SIG-M5 treated with dmso at 0.1 percent for 504 hours (cell line): ENCODE data around the gene IGHMBP2.
"Not testable (repeated sequence)": the region's sequence is repeated elsewhere in the genome, so short reads cannot be mapped to it uniquely, and the experiment has no call there.

Source experiments
- DNase-seq: peaks from one replicate; lab custom pipeline; 2025; ENCODE audit not compliant: unreplicated experiment; lab: John Stamatoyannopoulos, UW

The IGHMBP2 gene

GRCh38 chr11:68903288-68904247 lies at the start of gene IGHMBP2, which contains the start of gene MRPL21:
IGHMBP2 (plus strand) TSS chr11:68903891; CDS start chr11:68903953, 62 bp downstream.
MRPL21 (minus strand) TSS chr11:68903832; CDS start chr11:68903810, 22 bp downstream.
- DNase-seq = peak; percentile 65

GRCh38 chr11:68854273-68854958 lies 49.3 kb upstream of the IGHMBP2 start:
- no peak for DNase-seq

DNA sequence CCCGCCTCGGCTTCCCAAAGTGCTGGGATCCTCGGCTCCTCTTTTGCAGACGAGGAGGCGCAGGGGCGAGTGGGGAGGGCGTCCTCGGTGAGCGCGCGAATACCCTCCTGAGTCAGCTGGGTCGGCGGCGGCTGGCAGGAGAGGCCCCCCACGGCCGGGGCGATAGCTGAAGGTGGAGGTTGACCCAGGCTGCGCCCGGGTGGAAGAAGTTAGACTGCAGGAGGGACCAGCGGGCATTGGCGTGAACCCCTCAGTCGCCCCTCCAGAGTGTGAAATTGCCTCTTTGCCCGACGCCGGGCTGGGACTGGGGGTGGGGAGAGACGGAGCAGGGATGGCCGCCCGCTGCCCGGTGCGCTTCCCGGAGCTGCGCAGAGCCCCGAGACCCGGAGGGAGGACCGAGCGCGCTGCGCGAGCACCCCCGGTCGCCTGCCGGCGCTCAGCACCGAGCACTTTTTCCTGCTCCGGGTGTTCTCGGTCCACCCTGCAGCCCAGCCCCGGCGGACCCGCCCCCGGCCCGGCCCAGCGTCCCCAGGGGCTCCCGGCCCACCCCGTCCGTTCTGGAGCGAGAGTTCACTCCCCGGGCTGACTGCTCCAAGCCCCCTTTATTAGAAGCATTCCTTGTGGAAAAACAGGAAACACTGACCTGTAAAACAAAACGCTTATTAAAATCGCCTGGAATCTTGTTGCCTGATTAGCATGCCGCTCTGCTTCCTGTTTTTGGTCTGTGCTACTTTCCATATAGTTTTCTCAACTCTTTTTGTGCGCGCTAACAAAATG lies 48.3 kb upstream of the IGHMBP2 start:
- DNase-seq = peak; percentile 48

DNA sequence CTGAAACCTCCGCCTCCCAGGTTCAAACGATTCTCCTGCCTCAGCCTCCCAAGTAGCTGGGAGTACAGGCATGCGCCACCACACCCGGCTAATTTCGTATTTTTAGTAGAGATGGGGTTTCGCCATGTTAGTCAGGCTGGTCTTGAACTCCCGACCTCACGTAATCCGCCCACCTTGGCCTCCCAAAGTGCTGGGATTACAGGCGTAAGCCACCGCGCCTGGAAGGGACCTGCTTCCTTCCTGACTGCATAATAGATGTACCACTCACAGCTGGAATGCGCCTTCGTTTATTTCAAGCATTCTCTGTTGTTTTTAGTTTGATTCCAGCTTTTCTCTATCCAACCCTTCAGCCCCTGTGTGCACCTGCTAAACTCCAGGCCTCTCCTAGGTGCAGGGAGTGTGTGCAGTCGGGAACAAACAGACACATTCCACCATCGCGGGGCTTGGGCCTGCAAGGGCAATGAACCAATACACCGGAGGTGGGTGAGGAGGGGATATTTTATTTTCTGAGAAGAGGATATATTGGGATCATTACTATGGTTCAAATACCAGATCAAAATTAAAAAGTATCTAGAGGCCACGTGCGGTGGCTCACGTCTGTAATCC lies 47.2 kb upstream of the IGHMBP2 start:
- DNase-seq = not testable (repeated sequence)

DNA sequence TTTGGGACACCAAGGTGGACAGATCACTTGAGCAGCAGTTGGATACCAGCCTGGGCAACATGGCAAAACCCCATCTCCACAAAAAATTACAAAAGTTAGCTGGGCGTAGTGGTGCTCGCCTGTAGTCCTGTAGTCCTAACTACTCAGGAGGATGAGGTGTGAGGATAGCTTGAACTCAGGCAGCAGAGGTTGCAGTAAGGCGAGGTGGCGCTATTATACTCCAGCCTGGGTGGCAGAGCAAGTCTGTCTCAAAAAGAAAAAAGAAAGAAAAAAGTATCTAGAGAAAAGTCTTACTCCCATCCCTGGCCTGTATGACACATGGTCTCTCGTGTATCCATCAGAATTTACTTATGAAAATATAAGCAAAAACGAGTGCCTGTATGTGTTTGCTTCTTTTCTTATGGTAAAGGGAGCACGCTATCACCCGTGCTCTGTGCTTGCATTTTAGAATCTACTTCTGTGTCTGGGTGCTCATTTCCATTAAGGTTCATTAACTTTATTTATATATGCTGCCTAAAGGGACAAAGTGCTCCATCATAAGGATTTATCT lies 46.6 kb upstream of the IGHMBP2 start:
- DNase-seq = no peak

DNA sequence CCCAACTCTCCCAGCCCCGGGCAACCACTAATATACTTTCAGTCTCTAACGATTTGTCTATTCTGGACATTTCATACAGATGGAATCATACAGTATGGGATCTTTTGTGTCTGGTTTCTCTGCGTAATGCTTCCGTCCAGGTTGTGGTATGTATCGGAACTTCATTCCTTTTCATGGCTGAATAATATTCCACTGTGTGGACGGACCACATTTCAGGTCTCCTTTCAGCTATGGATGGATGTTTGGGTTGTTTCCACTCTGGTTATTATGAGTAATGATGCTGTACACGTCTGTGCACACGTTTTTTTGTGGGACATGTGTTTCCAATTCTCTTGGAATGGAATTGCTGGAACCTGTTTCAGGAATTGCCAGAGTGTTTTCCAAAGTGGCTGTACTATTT lies 44.6 kb upstream of the IGHMBP2 start:
- no peak for DNase-seq

DNA sequence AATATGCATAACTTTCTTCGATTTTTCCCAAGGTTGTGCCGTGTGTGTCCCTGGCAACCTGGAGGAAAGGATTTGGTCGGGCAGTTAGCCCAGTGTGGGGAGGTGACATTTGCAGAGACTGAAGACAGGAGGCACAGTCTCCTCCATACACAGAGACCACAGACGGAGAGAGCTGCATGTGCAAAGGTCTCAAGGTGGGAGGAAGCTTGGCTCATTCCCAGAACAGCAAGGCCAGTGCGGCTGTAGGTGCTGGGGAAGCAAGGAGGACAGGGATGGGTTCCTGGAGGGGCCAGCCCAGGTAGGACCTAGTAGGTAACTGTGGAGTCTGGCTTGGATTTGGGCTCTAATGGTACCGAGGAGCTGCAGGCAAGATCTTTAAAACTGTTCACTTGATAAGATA lies 41.3 kb upstream of the IGHMBP2 start:
- DNase-seq = no peak

- no peak for DNase-seq
Observed at GRCh38 chr11:68863553-68864265, 40.0 kb upstream of the IGHMBP2 start.

DNA sequence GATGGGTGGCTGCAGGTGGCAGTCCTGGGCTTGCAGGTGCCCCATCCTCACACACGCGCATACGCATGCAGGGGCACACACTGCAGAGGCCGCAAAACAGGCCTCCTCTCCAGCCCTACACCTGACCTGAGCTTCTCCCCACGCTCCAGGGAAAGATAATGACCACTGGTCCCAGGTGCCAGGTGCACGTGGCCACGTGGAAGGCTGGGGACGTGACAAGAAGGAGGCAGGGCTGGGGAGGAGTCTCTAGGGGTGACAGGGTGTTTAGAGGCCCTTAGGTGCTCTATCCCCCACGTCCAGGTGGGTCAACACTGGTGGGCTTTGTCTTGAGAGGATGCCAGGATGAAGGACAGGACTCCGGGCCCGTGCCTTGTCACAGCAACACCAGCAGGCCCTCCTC lies 38.5 kb upstream of the IGHMBP2 start:
- no peak for DNase-seq

- DNase-seq = no peak
Observed at GRCh38 chr11:68867066-68867465, 36.6 kb upstream of the IGHMBP2 start.

DNA sequence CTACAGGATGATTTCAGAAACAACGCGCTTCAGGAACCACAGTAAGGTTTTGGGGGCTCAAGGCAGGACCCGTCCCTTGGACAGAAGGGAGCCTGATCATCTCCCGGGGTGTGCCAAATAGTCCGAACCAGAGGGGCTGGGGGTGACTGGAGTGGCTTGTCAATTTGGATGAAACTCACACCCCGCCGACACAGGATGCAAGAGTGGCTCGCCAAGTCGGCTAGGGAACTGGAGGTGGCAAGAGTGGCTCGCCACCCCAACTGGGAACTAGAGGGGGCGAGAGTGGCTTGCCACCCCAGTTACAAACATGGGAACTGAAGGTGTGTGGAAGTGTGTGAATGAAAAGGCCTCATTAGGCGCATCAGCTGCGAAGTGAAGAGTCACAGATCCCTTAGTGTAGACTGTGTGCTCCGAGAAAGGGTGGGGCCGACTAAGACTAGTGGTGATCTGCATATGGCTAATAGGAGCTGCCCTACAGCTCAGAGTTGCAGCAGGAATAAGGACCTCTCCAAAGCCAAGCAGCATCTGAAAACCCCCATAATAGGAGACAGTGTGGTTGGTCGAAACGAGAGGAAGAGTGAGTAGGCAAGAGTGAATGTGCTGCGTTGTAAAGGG lies 35.4 kb upstream of the IGHMBP2 start:
- no peak for DNase-seq

DNA sequence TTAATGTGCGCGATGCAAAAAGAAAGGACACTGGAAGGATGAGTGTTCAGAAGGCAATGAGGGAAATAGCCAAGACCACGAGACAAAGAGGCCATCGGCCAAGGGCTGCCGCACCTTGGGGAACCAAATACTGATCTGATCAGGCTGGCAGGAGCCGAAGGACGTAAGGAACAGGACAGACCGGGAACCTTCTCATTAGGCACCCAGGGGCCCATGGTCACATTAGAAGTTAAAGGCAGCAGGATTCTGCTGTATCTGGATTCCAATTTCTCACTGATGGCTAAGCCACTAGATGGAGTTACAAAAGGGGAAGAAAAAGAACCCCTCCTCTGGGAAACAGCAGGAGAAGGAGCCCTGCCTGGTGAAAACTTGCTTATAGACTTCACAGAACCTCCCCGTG lies 33.2 kb upstream of the IGHMBP2 start:
- DNase-seq = peak; percentile 12

DNA sequence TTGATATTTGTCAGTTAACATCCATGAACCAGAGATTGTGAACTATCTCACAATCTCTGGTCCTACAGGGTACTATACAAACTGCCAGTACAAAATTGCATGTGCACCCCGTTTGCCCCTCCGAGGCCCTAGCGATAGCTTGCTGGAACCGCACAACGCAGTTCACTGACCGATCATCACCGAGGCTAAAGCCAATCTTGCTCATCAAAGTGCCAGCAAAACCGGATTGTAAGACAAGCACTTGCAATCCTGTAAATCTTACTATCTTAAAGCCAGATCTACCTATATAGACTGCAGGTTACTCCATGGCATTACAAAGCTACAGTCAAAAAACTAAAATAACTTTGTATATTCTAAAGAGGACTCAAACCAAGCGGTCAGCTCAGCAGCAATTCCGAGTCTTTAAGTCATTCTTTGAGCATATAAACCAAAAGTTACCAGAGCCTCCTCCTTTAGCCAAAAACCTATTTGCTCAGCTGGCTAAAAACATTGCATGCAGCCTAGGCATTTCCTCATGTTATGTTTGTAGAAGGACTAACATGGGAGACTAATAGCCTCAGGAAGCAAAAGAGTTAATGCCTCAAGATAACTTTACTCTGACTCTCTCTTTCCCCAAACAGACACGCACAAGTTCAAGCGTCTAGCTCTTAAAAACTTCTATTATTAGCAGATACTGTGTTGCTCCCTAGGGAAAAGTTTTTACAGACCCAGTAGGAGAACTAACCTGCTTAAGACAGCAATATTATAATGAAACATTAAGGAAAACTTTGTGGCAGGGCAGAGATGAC lies 31.3 kb upstream of the IGHMBP2 start:
- no peak for DNase-seq

GRCh38 chr11:68878022-68878421 lies 25.7 kb upstream of the IGHMBP2 start:
- DNase-seq = no peak

DNA sequence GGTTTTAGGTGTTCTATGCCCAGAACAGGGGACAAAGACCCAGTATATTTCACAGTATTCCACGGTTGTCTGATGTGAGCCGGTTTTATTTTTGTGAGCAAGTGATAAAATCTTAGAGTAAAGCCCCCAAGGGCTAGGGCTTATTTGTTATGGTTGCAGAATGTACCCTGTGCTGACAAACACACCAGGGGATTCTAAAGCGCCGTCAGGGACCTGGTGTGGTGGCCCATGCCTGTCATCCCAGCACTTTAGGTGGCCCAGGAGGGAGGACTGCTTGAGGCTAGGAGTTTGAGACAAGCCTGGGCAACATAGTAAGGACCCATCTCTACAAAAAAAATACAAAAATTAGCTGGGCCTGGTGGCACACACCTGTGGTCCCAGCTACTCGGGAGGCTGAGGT lies 22.8 kb upstream of the IGHMBP2 start:
- no peak for DNase-seq

DNA sequence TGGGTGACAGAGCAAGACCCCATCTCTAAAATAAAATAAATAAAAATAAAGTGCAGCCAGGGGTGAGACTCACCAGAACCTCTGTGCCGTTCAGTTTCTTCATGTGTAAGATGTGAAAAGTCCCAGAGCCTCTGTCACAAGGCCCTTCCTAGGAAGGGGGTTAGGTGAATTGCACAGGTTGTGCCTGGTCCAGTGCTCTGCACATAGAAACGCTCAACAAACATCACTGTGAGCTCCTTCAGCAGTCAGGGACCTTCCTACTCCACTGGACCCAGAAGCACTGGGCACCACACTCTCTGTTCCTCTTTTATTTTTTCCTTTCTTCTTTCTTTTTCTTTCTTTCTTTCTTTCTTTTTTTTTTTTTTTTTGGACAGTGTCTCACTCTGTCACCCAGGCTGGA lies 22.4 kb upstream of the IGHMBP2 start:
- no peak for DNase-seq

DNA sequence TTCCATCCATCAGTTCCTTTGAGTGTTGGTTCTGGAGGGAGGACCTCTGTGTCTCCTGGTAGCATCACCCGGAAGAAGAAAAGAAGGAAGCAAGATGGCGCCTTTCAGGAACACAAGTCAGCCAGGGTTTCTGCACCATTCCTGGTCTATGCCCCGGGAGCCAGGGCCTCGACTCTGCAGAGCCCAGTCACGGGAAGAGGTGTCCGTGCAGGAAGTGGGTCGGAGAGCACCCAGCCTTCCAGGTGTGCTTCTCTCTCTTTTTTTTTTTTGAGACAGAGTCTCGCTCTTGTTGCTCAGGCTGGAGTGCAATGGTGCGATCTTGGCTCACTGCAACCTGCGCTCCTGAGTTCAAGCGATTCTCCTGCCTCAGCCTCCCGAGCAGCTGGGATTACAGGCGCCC lies 21.3 kb upstream of the IGHMBP2 start:
- no peak for DNase-seq

GRCh38 chr11:68884827-68885226 lies 18.9 kb upstream of the IGHMBP2 start:
- DNase-seq = not testable (repeated sequence)

DNA sequence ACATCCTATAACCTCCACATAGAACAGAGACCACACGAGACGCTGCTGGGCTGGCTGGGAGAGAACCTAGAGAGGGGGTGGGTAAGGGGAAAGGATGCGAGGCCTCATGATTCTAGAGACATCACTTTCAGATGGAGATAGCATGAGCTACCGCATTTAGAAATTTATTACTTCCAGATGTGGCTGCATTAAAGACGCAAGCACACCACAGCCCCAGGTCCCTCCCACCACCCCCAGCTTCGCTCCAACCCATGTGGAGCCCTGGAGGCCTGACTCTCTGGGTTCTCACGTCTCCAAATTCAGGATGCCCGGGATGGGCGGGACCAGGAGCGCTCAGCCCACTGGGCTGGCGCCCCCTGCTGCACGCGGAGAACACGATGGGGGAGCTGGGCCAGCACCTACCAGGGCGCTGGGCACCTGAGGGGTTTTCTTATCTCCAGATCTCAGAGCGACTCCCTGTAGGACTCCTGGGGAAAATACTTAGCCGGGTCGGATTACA lies 13.7 kb upstream of the IGHMBP2 start:
- DNase-seq = no peak
